HL-60 (cell line): ENCODE results near the gene CNOT11.

Experiments used
- GABPA ChIP-seq: IDR thresholded peaks from 2 replicates; pipeline ENCODE4 v1.6.1; 2012; ENCODE audit warnings: low read depth
- POLR2AphosphoS5 ChIP-seq: IDR thresholded peaks from 2 replicates; pipeline ENCODE4 v1.6.1; 2012; ENCODE audit warnings: low read depth
- SPI1 ChIP-seq: IDR thresholded peaks from 2 replicates; pipeline ENCODE4 v1.6.1; 2012; ENCODE audit warnings: low read depth, mild to moderate bottlenecking, borderline replicate concordance
- TF ChIP-seq, protein P1 (sequence below): IDR thresholded peaks from one replicate; pipeline ENCODE4 v1.5.1; 2011; ENCODE audit warnings: low read length, control low read depth, inconsistent platforms; ENCODE audit not compliant: insufficient read depth
- TF ChIP-seq, protein P2 (sequence below): IDR thresholded peaks from 2 replicates; pipeline ENCODE4 v1.6.1; 2012; ENCODE audit warnings: low read depth; ENCODE audit not compliant: insufficient replicate concordance

DNA sequence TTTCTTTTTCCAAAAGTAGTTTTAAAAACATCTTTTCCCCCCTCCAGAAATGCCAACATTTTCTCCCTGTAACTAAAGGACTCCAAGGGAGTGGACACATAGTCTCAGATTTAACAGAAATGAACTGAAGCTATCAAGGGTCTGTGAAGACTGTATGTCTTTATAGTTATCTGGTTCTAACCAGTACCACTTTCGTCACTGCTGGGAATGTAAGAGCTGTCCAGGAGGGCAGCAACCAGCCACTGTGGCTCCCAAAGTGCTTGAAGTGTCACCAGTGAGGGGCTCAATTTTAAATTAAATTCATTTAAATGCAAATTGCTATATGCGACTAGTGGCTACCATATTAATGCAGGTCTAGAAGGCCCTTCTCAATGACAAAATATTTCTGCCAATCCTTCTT is 40.9 kb downstream of the CNOT11 start:
- TF ChIP-seq, protein P1, sequence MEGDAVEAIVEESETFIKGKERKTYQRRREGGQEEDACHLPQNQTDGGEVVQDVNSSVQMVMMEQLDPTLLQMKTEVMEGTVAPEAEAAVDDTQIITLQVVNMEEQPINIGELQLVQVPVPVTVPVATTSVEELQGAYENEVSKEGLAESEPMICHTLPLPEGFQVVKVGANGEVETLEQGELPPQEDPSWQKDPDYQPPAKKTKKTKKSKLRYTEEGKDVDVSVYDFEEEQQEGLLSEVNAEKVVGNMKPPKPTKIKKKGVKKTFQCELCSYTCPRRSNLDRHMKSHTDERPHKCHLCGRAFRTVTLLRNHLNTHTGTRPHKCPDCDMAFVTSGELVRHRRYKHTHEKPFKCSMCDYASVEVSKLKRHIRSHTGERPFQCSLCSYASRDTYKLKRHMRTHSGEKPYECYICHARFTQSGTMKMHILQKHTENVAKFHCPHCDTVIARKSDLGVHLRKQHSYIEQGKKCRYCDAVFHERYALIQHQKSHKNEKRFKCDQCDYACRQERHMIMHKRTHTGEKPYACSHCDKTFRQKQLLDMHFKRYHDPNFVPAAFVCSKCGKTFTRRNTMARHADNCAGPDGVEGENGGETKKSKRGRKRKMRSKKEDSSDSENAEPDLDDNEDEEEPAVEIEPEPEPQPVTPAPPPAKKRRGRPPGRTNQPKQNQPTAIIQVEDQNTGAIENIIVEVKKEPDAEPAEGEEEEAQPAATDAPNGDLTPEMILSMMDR: no peak
- TF ChIP-seq POLR2AphosphoS5 (no peak), GABPA (no peak), SPI1 (no peak)
- TF ChIP-seq, protein P2, sequence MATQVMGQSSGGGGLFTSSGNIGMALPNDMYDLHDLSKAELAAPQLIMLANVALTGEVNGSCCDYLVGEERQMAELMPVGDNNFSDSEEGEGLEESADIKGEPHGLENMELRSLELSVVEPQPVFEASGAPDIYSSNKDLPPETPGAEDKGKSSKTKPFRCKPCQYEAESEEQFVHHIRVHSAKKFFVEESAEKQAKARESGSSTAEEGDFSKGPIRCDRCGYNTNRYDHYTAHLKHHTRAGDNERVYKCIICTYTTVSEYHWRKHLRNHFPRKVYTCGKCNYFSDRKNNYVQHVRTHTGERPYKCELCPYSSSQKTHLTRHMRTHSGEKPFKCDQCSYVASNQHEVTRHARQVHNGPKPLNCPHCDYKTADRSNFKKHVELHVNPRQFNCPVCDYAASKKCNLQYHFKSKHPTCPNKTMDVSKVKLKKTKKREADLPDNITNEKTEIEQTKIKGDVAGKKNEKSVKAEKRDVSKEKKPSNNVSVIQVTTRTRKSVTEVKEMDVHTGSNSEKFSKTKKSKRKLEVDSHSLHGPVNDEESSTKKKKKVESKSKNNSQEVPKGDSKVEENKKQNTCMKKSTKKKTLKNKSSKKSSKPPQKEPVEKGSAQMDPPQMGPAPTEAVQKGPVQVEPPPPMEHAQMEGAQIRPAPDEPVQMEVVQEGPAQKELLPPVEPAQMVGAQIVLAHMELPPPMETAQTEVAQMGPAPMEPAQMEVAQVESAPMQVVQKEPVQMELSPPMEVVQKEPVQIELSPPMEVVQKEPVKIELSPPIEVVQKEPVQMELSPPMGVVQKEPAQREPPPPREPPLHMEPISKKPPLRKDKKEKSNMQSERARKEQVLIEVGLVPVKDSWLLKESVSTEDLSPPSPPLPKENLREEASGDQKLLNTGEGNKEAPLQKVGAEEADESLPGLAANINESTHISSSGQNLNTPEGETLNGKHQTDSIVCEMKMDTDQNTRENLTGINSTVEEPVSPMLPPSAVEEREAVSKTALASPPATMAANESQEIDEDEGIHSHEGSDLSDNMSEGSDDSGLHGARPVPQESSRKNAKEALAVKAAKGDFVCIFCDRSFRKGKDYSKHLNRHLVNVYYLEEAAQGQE: no peak
